LNCaP clone FGC (cell line): ENCODE results near the gene EML1.

Experiments
- DNase-seq: peaks from one replicate; pipeline ENCODE4 v3.0.0-alpha.2; 2011; ENCODE audit warnings: low read depth
- H3K4me3 ChIP-seq: 2 replicates; pipeline ENCODE4 v1.5.1; 2011; ENCODE audit warnings: mild to moderate bottlenecking, low read depth, low read length, control low read depth
- CTCF ChIP-seq: IDR thresholded peaks from 2 replicates; pipeline ENCODE4 v1.5.1; 2012; ENCODE audit warnings: mild to moderate bottlenecking; ENCODE audit not compliant: control insufficient read depth, insufficient read depth; ENCODE audit errors: extremely low read depth

The EML1 gene

GRCh38 chr14:99819514-99819913 is 26.3 kb downstream of the EML1 start:
- DNase-seq, result no peak

GRCh38 chr14:99820702-99821331 is 27.6 kb downstream of the EML1 start:
- H3K4me3 ChIP-seq, result no peak overlapping the region
- no peak for DNase-seq
- TF ChIP-seq CTCF, result no peak

More at GRCh38 chr14:99819514-99819913, 26.3 kb downstream of the EML1 start:
- H3K4me3 ChIP-seq, result no peak overlapping the region
- TF ChIP-seq CTCF, result no peak

GRCh38 chr14:99821519-99822508 is 28.6 kb downstream of the EML1 start:
- no peak for DNase-seq
- H3K4me3 ChIP-seq, result no peak overlapping the region
- TF ChIP-seq CTCF, result no peak

- DNase-seq, result no peak
- H3K4me3 ChIP-seq, result no peak overlapping the region
Measured at GRCh38 chr14:99822800-99823455, 29.7 kb downstream of the EML1 start.

GRCh38 chr14:99824776-99825175 is 31.6 kb downstream of the EML1 start:
- no peak overlapping the region for H3K4me3 ChIP-seq
- no peak for DNase-seq
- TF ChIP-seq CTCF, result no peak

More at GRCh38 chr14:99822800-99823455, 29.7 kb downstream of the EML1 start:
- no peak for TF ChIP-seq CTCF

GRCh38 chr14:99829450-99829849 is 36.2 kb downstream of the EML1 start:
- no peak for DNase-seq
- H3K4me3 ChIP-seq, result no peak overlapping the region
- TF ChIP-seq CTCF, result no peak
